Activated naive CD8-positive, alpha-beta T cell treated with anti-CD3 and anti-CD28 coated beads, Interleukin-2, amount 10 ng/mL, durations not matched to agents 7 days and 5 days (primary cell): ENCODE data around the gene TSSK2. TPM values are rescaled to one million over a fixed set of nuclear protein-coding genes. Genes with fewer than 3 reads are reported as not detected.

Source experiments
- ATAC-seq: fragments of 150-1000 bp; cut with Tn5 transposase; one replicate; pipeline ENCODE4 v1.10.0; 2021; ENCODE audit warnings: low read depth, moderate library complexity
- POLR2A ChIA-PET: fragments of 350-600 bp; sonication (Branson Sonifier 250); formaldehyde crosslinking; loops from one replicate; lab custom pipeline; 2021; ENCODE audit warnings: antibody characterized with exemption; lab: Charles Lee
- DNase-seq: peaks from one replicate; pipeline ENCODE4 v3.0.0; 2021
- H3K27ac Mint-ChIP-seq: one replicate; pipeline ENCODE4 v1.8.0; 2022; ENCODE audit warnings: mild to moderate bottlenecking, mixed read lengths
- H3K27me3 Mint-ChIP-seq: one replicate; pipeline ENCODE4 v1.8.0; 2022; ENCODE audit warnings: mild to moderate bottlenecking, moderate library complexity, mixed read lengths
- H3K36me3 Mint-ChIP-seq: one replicate; pipeline ENCODE4 v1.8.0; 2021; ENCODE audit warnings: mild to moderate bottlenecking, mixed read lengths
- H3K4me1 Mint-ChIP-seq: one replicate; pipeline ENCODE4 v1.8.0; 2021; ENCODE audit warnings: mixed read lengths
- H3K4me3 Mint-ChIP-seq: one replicate; pipeline ENCODE4 v1.8.0; 2022; ENCODE audit warnings: mild to moderate bottlenecking, moderate library complexity, mixed read lengths
- H3K9me3 Mint-ChIP-seq: one replicate; pipeline ENCODE4 v1.8.0; 2021; ENCODE audit warnings: mixed read lengths
- total RNA-seq, 2 experiments: library from RNA; stranded (reverse); gene quantifications; one replicate each; pipeline ENCODE4 v1.2.3, GENCODE V29; 2021

TSSK2 gene
- total RNA-seq, 2 experiments from 2014 or later = not detected

GRCh38 chr22:19175026-19175601 lies 44.0 kb downstream of the TSSK2 start:
- Mint-ChIP-seq H3K36me3 (no peaks in the 10 kb centered on the region), H3K27ac (no peak overlapping the region), H3K27me3 (peaks cover 7% of the 10 kb centered on the region), H3K4me1 (peaks cover 32% of the 10 kb centered on the region), H3K9me3 (no peaks in the 10 kb centered on the region), H3K4me3 (no peak overlapping the region)
- DNase-seq (no peak), ATAC-seq (no peak)
- POLR2A ChIA-PET = interaction anchor here (1.3 to 2.4 kb wide), 2 partner anchors 8 to 53 kb away, joined by 5 to 7 read pairs; partner anchors contain the start of gene DGCR2

- H3K27ac Mint-ChIP-seq = no peak overlapping the region
- no peaks in the 10 kb centered on the region for H3K9me3 Mint-ChIP-seq
- DNase-seq = no peak
- H3K4me1 Mint-ChIP-seq = peaks cover 26% of the 10 kb centered on the region
- POLR2A ChIA-PET = interaction anchor here (0.7 to 1.3 kb wide), 2 partner anchors 8 to 19 kb away, joined by 3 to 5 read pairs; no protein-coding TSS in a partner anchor
- ATAC-seq = no peak
- peak overlapping the region; percentile 57 for H3K4me3 Mint-ChIP-seq
- no peaks in the 10 kb centered on the region for H3K36me3 Mint-ChIP-seq
- H3K27me3 Mint-ChIP-seq = peaks cover 1% of the 10 kb centered on the region
Measured at GRCh38 chr22:19175602-19176174, 44.6 kb downstream of the TSSK2 start.

GRCh38 chr22:19176175-19176643 lies 45.1 kb downstream of the TSSK2 start:
- H3K4me1 Mint-ChIP-seq = peaks cover 26% of the 10 kb centered on the region
- H3K4me3 Mint-ChIP-seq = peak overlapping the region; percentile 57
- no peaks in the 10 kb centered on the region for H3K27me3 Mint-ChIP-seq
- peak overlapping the region; percentile 56 for H3K27ac Mint-ChIP-seq
- ATAC-seq (no peak), DNase-seq (no peak)
- no peaks in the 10 kb centered on the region for H3K36me3 Mint-ChIP-seq
- POLR2A ChIA-PET = interaction anchor here (0.7 kb wide), 1 partner anchor 19 kb away, joined by 3 read pairs; no protein-coding TSS in a partner anchor
- H3K9me3 Mint-ChIP-seq = no peaks in the 10 kb centered on the region

GRCh38 chr22:19176732-19177131 lies 45.6 kb downstream of the TSSK2 start:
- ATAC-seq (no peak), DNase-seq (no peak)
- Mint-ChIP-seq H3K4me1 (peaks cover 29% of the 10 kb centered on the region), H3K4me3 (peak overlapping the region; percentile 59), H3K27ac (peak overlapping the region; percentile 38), H3K9me3 (no peaks in the 10 kb centered on the region), H3K27me3 (peaks cover under 1% of the 10 kb centered on the region), H3K36me3 (no peaks in the 10 kb centered on the region)
- POLR2A ChIA-PET = interaction anchor here (0.6 kb wide), 1 partner anchor 361 kb away, joined by 4 read pairs; no protein-coding TSS in a partner anchor

- Mint-ChIP-seq H3K9me3 (no peaks in the 10 kb centered on the region), H3K36me3 (no peaks in the 10 kb centered on the region), H3K27ac (peak overlapping the region; percentile 48), H3K27me3 (peaks cover 6% of the 10 kb centered on the region), H3K4me1 (peaks cover 31% of the 10 kb centered on the region), H3K4me3 (peak overlapping the region; percentile 64)
- ATAC-seq = no peak
- POLR2A ChIA-PET = interaction anchor here (0.6 to 3.3 kb wide), 4 partner anchors 8 to 360 kb away, joined by 4 to 12 read pairs (median 4); partner anchors contain the start of gene ESS2
- no peak for DNase-seq
Measured at GRCh38 chr22:19177164-19178064, 46.3 kb downstream of the TSSK2 start.

GRCh38 chr22:19178065-19178656 lies 47.1 kb downstream of the TSSK2 start:
- ATAC-seq (peak; percentile 52), DNase-seq (no peak)
- Mint-ChIP-seq H3K36me3 (no peaks in the 10 kb centered on the region), H3K4me3 (peak overlapping the region; percentile 71), H3K27me3 (peaks cover 6% of the 10 kb centered on the region), H3K27ac (no peak overlapping the region), H3K4me1 (peaks cover 26% of the 10 kb centered on the region), H3K9me3 (no peaks in the 10 kb centered on the region)
- POLR2A ChIA-PET = interaction anchor here (0.9 to 3.3 kb wide), 6 partner anchors 9 to 302 kb away, joined by 3 to 12 read pairs (median 4); partner anchors contain the start of genes CDC45, DGCR2 and ESS2

- Mint-ChIP-seq H3K9me3 (no peaks in the 10 kb centered on the region), H3K27ac (peak within 1 kb of the TSS; percentile 48), H3K4me3 (peak within 1 kb of the TSS; percentile 80), H3K4me1 (peaks cover 22% of the 10 kb centered on the region), H3K36me3 (no peaks in the 10 kb centered on the region), H3K27me3 (peaks cover 6% of the 10 kb centered on the region)
- POLR2A ChIA-PET = interaction anchor here (0.9 to 3.3 kb wide), 6 partner anchors 10 to 302 kb away, joined by 3 to 12 read pairs (median 4); partner anchors contain the start of genes CDC45, DGCR2 and ESS2
- ATAC-seq (peak; percentile 79), DNase-seq (peak; percentile 94)
Measured at GRCh38 chr22:19178657-19179496, 47.8 kb downstream of the TSSK2 start, which contains the start of gene SLC25A1. TSS of gene SLC25A1 (minus strand) at chr22:19178736. CDS start at chr22:19178673, 63 bp downstream.

- Mint-ChIP-seq H3K27ac (peak overlapping the region; percentile 54), H3K36me3 (no peaks in the 10 kb centered on the region), H3K4me1 (peaks cover 22% of the 10 kb centered on the region), H3K27me3 (peaks cover 6% of the 10 kb centered on the region), H3K4me3 (peak overlapping the region; percentile 80), H3K9me3 (no peaks in the 10 kb centered on the region)
- POLR2A ChIA-PET = interaction anchor here (1.2 to 3.3 kb wide), 2 partner anchors 35 to 58 kb away, joined by 5 to 12 read pairs; partner anchors contain the start of genes DGCR2 and ESS2
- DNase-seq (no peak), ATAC-seq (peak; percentile 41)
Measured at GRCh38 chr22:19179497-19180048, 48.5 kb downstream of the TSSK2 start.

- H3K9me3 Mint-ChIP-seq = no peaks in the 10 kb centered on the region
- peaks cover 6% of the 10 kb centered on the region for H3K27me3 Mint-ChIP-seq
- peaks cover 22% of the 10 kb centered on the region for H3K4me1 Mint-ChIP-seq
- POLR2A ChIA-PET = interaction anchor here (3.3 kb wide), 1 partner anchor 36 kb away, joined by 12 read pairs; the partner anchor contains the start of gene ESS2
- ATAC-seq (no peak), DNase-seq (no peak)
- no peak overlapping the region for H3K4me3 Mint-ChIP-seq
- no peaks in the 10 kb centered on the region for H3K36me3 Mint-ChIP-seq
- H3K27ac Mint-ChIP-seq = no peak overlapping the region
Measured at GRCh38 chr22:19180234-19180633, 49.1 kb downstream of the TSSK2 start.

- H3K9me3 Mint-ChIP-seq = no peaks in the 10 kb centered on the region
- POLR2A ChIA-PET = no interaction called here
Measured at GRCh38 chr22:19180740-19181410, 49.8 kb downstream of the TSSK2 start.

GRCh38 chr22:19181786-19182471 lies 50.8 kb downstream of the TSSK2 start:
- Mint-ChIP-seq H3K4me3 (no peak overlapping the region), H3K9me3 (no peaks in the 10 kb centered on the region), H3K27me3 (peaks cover 6% of the 10 kb centered on the region), H3K36me3 (no peaks in the 10 kb centered on the region), H3K27ac (peak overlapping the region; percentile 48), H3K4me1 (peaks cover 16% of the 10 kb centered on the region)
- POLR2A ChIA-PET = no interaction called here
- DNase-seq (no peak), ATAC-seq (no peak)

More at GRCh38 chr22:19180740-19181410, 49.8 kb downstream of the TSSK2 start:
- no peaks in the 10 kb centered on the region for H3K36me3 Mint-ChIP-seq
- H3K4me1 Mint-ChIP-seq = peaks cover 20% of the 10 kb centered on the region
- H3K27me3 Mint-ChIP-seq = peaks cover 6% of the 10 kb centered on the region
- no peak overlapping the region for H3K27ac Mint-ChIP-seq
- no peak overlapping the region for H3K4me3 Mint-ChIP-seq
- ATAC-seq (no peak), DNase-seq (no peak)
